Stimulated activated CD4-positive, alpha-beta T cell treated with anti-CD3 and anti-CD28 coated beads, TNF-alpha, amount 100 ng/mL, for 1 hour (primary cell): ENCODE data around the gene GUK1.
"Not testable (repeated sequence)": the region's sequence is repeated elsewhere in the genome, so short reads cannot be mapped to it uniquely, and the experiment has no call there.

Experiments used
- DNase-seq, 3 donors: peaks; one replicate each; pipeline ENCODE4 v3.0.0-alpha.2; 2020; ENCODE audit warnings: low read depth in 3 of 3, low spot score in 1 of 3

Gene GUK1

DNA sequence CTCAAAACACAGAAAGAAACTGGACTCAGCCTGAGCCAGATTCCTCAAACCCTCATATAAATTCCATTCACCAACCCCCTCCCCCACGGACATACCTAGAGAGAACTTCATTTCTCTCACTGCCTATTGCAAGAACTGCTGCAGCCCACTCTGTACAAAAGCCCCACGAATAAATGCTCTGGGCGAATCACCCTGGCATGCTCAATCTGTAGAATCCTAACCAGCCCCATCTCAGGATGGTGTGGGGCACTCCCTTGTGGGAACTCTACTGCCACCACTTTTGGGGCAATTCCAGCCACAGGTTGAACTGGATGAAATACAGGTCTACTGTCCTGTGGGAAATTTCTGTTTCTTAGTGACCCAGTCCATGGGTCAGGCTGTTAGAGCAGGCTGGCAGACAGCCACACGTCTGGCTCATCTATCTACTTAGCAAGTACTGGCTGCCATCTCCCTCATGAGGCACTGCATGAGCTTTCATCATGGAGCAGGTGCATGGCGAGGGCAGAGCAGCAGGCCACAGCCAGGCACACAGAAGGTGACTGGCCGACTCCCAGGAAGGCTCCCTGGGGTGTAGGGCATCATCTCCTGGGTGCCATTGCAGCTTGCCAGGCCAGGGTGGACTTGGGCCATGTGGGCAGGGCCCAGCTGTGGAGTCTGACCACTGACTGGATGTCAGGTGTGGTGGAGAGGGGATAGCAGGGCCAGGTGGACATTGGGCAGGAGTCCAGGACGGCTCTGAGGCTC is 35.4 kb upstream of the GUK1 start:
- no peak for DNase-seq

DNA sequence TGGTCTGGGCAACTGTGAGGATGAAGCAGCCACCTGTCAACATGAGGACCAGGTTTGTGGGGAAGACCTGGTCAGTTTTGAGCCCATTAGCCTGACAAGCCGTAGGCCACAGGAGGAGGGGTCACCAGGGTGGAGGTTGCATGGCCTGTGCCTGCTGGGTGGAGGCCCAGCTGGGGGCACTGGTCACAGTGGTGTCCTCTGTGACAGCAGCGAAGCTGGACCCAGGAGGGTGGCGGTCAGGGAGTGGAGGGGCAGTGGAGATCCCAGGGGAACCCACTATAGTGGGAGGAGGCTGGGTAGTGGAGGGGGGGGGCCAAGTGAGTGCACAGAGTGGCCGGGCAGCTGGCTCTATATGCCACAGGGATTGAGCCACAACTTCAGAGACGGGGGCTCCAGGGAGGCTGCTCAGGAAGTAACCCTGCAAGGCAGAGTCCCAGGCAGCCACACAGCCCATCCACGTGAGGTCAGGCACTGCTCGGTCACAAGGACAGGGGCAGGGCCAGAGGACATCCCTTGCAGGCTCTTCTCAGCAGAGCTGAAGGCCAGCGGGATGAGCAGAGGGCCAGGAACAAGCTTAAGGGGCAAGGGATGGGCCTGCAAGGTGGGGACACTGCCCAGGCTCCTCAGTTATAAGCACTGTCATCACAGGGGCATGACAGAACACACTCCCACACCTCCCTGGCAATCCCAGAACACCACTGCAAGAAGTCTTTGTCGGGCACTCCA is 34.6 kb upstream of the GUK1 start:
- no peak for DNase-seq

DNA sequence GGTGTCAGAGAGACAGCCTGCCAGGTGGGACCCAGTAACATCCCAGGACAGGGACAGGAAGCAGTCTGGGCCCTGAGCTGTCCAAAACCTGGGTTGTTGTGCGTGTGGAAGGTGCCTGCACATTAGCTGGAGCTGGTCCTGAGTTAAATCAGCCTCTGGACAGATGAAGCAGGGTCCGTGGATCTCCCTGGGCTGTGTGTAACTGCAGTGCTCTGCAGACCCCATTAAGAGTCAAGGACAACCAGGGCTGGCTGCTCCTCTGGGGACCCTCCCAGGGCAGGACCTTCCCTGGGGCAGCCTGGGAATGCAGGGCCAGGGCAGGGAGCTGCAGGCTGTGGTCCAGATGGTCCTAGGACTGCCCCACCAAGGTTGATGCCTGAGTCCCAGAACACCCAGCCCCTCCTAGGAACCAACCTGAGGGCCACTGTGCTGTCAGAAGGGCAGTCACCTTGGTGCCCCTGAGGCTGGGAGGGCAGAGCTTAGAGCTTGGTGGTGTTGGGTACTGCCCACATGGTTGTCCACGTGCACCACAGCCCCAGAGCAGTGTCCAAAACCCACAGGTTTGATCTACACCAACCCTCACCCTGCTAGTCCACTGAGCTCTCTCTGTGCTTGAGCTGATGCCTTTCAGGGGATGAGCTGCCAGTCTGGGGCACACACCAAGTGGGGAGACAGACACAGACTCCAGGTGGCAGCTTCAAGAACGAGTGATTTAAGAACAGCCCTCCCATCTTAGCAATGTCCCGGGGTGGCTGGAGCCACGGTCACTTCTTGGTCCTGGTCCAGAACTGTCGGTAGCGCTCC is 33.9 kb upstream of the GUK1 start:
- no peak for DNase-seq

DNA sequence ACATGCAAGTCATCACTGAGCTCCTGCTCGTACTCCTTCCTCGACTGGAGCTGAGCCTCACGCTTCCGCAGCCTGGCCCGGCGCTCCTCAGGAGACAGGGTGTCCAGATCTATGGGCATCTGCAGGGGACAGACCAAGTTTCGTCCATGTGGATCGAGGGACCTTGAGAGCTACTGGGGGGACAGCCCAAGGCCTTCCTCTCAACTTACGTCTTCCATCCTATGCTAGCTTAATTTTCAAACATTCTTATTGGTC is 33.4 kb upstream of the GUK1 start:
- DNase-seq: no peak

DNA sequence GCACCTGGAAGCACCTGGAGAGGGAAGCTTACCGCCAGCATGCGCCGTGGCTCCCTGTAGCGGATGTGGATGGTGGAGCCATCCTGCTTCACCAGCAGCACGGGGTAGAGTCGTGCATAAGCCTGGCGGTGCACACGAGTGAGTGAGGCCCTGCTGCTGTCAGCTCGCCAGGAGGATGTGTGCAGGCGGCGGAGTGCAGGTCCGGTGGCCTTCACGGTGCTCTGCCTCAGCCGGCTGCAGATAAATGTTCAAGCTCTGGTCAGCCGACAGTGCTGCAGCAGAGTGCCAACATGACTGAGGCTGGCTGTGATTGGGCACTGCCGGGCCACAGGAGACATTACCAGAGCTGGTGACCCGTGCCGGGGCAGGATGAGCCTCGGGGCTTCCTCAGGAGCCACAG is 32.4 kb upstream of the GUK1 start:
- no peak for DNase-seq

DNA sequence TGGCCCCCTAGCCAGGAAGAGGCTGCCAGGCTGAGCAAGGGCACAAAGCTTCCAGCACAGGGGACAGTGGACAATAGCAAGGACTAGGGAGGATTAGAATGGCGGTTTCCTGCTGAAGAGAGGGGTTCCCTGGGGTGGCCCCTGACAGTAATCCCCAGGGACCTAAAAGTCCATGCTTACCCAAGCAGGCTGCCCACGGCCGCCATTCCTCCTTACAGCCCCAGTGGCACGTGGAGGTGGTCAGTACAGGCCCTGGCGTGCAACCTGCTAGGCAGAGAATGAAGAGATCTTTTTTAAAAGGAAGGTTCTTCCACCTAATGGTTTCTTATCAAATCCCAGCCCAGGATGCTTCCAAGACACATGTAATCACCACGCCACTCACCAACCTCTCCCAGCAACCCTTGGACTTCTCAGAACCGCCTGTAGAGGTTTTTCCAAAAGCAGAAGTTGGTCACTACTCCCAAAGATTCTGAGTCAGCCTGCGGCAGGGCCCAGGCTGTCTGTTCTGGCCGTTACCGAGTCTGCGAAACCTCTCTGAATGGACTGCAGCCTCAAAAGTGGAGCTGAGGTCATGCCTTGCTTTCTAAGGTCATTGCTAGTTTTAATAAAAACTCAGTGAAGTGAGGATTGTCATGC is 31.9 kb upstream of the GUK1 start:
- no peak for DNase-seq

DNA sequence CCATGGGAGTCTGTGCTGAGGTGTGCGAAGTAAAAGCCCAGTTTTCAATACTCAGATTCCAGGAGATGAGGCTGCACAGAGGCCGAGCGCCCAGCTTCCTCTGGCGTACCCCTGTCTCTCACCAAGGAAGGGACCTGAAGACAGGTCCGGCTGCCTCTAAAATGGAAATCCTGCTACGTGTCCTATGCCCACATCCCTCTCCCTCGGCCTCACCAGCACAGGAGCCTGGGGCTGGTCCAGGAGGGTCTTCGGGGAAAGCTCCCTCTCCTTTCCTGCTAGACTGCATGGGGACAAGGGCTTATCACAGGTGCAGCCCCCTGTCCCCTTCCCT is 31.4 kb upstream of the GUK1 start:
- DNase-seq: no peak

DNA sequence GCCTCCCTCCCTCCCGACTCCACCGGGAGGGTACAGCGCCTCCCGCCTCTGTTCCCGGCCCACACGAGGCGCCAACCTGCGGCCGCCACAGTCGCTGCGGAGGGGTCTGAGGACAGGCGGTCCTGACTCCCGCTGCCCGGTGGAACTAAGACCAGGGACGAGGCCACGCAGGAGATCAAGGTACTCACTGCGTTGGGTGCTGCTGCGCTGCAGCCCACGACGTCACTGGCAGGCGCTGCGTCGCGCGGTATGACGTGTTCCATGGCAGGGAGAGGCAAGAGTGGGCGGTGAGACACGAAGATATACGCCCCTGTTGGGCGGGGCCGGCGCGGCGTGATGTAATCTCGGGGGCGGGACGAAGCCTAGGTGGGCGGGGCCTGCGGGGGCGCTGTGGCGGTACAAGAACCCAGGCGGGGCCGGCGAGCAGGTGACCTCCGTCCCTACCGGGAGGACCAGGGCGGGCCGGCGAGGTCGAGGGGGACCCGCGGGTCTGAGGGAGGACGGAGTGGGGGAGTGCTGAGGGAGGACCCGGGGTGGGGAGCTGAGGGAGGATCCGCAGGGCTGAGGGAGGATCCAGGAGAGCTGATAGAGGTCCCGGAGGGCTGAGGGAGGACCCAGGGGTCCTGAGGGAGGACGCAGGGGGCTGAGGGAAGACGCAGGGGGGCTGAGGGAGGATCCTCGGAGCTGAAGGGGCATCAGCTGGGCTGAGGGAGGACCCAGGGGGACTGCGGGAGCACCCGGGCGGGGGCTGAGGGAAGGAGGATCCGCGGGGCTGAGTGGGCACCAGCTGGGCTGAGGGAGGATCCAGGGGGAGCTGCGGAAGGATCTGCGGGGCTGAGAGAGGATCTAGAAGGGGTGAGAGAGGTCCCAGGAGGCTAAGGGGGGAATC is 30.8 kb upstream of the GUK1 start, which contains the start of gene MRPL55:
TSS of gene MRPL55 (minus strand) at position 227 of the 889 bp plus-strand sequence. CDS start 1,039 bp downstream, outside the sequence.
- peak; percentile 92 to 99 (median 97) for DNase-seq

DNA sequence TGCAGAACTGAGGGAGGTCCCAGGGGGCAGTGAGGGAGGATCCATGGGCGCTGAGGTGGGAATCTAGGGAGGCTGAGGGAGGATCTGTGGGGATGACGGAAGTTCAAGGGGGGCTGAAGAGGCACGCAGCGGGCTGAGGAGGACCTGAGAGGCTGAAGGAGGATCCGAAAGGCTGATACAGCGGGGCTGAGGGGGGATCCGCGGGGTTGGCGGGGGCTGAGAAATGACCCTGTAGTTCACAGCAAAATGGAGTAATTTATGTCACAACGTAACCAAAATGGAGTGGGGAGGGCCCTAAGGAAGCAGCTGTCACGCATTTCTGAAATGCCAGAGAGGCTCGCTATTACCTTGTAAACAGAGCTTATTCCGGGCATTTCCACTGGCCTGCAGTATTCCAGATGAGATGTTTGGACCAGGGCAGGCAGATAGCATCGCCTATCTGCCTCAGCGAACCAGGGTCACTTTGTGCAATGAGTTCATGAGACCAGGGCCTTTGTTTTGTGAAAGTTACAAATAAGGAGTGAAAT is 30.1 kb upstream of the GUK1 start:
- no peak for DNase-seq

DNA sequence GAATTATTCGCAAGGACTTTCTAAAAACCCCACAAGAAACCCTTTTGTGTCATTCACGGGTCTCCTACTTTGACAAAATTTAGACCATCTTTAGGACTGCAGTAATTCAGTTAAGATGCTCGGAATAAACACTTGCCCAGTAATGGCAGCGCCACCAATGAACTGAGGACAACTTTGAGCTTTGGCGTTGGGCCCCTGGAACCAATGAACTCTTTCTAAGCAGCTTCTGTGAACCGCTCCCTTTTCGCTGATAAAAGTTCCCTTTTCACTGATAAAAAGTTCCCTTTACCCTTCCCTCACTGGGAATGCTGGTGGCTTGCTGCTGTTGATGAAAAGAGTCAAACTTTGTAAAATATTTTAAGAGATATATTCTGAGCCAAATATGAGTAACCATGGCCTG is 29.5 kb upstream of the GUK1 start:
- DNase-seq: no peak

DNA sequence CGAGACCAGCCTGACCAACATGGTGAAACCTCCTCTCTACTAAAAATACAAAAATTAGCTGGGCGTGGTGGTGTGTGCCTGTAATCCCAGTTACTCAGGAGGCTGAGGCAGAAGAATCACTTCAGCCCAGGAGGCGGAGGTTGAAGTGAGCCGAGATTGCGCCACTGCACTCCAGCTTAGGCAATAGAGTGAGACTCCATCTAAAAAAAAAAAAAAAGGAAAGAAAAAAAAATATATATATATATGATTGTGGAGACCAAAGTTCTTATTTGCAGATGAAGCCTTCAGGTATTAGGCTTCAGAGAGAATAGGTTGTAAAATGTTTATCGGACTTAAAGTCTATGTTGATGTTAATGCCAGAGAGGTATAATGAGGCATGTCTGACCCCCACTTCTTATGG is 28.8 kb upstream of the GUK1 start:
- not testable (repeated sequence) for DNase-seq

DNA sequence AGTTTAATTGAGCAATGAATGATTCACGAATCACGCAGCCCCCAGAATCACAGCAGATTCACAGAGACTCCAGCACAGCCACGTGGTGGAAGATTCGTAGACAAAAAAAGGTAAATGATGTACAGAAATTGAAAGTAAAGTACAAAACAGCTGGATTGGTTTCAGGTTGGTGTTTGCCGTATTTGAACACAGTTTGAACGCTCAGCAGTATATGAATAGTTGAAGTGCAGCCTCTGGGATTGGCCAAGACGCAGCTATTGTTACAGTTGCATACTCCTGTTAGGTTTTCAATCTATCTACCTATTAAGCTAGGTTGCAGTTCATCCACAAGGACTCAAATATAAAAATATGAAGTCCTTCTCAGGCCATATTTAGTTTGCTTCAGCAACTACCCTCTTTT is 27.9 kb upstream of the GUK1 start:
- DNase-seq: no peak

DNA sequence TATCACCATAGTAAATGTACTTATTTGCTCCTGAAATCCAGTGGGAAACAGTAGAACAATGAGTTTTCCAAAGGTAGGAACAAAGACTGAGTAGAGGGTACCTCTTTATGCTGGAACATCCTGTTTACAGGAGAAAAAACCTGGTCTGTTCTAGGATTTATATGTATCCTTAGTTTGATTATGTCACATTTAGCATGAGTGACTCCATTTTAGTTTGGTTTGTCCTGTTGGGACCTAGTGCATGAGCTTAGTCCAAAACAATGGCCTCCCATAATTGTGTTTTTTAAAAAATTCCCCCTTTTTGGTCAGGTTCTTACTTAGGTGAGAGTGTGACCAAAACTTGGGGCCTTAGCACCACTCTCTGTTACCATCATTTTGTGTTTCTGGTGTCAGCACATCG is 27.5 kb upstream of the GUK1 start:
- no peak for DNase-seq

DNA sequence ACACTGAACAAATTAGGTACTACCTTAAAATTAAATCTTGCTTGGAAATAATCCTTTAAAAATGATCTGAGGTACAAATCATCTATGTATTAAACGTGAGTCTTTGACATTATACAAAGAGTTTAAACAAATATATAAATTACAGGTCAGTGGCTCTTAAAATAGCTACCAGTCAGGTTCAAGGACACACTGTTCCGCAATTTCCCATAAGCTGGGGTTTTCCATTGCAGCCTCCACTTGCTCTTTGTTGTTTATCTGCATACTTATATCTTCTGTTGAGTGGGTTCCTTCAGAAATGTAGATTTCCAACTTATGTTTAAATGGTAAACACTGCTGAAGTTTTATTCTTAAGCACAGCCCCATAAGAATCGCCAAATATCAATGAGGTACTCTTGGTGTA is 25.3 kb upstream of the GUK1 start:
- no peak for DNase-seq

DNA sequence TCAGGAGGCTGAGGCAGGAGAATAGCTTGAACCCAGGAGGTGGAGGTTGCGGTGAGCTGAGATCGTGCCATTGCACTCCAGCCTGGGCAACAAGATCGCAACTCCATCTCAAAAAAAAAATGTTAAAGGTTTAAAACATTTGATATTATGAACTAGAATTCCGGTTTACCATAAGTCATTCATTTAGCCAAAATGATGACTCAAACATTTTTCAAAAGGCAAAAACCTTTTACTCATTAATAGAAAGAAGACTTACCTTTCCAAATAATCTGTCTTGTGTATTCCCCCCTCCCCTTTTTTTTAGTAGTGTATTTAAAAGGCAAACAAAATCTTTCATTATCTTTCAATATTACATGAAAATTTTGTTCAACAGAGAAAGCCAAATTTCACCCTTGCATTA is 22.7 kb upstream of the GUK1 start:
- no peak for DNase-seq

DNA sequence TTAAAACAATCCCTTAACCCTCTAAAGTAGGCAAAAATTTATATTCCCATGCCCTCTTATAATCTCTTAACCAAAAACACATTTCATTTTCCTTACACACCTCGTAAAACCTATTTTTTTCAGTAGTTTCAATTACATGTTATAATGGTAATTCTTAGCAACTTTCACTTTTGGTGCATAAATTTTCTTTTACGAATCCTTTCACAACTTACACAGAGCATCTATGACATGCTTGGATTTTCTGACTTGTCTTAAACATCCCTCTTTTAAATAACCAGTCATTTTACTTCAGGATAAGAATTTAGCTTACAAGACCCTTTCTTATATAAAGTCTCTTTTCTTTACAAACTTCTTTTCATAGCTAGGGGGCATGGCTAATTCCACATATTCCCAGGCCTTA is 22.0 kb upstream of the GUK1 start:
- DNase-seq: no peak

DNA sequence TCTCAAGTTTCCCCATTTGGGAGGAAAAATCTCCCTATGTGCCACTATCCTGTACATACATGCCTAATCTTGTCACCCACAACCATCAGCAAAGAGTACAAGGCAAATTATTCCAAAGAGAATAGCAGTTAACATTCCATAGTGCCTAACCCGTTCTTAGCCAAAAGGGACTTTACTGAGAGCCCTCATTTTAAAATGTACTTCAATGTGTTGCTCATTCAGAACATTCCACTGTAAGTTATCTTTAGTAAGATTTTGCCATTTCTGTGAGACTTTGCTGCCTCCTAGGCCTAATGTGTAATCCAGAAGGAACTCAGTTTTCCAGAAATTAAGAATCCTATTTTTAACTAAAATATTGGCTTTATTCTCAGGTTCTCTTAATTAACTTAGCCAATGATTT is 19.7 kb upstream of the GUK1 start:
- DNase-seq: no peak

DNA sequence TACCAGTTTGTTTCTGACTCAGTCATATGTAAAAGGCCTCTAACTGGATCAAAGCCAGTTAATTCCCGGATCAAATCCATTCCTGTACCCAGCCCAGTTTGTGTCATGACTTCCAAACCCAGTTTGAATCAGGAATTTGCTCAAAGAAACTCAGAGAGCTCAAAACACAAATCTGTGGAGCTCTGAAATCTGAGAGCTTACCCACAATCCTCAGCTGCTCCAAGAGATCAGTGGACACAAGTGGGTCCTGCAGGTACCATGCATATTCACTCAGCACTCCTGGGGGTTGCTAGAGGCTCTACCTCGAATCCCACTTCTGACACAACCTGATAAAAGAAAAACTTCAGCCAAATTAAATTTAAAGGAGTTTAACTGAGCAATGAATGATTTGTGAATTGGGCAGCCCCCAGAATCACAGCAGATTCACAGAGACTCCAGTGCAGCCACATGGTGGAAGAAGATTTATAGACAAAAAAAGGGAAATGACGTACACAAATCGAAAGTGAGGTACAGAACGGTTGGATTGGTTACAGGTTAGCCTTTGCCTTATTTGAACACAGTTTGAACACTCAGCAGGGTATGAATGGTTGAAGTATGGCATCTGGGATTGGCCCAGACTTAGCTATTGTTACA is 19.1 kb upstream of the GUK1 start:
- no peak for DNase-seq

DNA sequence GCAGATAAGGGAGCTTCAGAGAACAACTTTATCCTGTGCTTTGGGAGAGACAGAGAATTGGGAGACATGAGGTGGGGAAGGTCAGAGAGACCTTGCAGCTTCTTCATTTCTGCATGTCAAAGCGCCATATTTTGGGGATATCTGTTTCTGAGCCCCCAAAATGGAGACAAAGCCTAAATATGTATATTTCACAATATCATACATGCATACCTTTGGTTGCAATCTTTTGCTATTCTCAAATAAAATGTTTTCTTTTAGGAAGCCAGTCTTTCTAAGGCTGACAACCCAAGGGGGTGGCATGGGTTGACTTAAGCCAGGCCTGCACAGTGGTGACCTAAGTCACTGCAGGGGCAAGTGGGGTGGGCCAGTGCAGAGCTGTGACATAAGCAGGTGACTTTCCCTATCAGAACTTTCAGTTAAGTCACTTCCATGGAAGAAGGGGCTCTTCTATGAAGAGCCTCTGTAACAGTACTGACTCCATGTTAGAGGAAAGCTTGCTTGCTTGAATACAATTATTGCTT is 17.1 kb upstream of the GUK1 start:
- DNase-seq: no peak

DNA sequence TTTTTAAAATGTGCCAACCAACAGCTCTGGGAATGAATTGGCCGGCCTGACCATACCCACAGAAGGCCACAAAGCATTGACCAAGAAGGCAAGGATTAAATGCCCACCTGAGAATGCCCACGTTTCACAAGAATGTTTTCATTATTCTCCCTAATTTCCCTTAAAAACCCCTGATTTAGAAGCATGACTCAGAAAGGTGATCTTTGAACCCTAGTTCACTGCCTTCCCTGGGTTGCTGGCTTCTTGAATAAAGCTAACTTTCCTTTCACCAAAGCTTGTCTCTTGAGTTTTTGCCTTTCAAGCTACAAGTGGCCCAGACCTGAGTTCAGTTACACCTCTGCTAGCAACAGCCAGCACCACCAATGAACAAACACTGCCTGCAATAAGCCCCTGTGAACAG is 16.6 kb upstream of the GUK1 start:
- no peak for DNase-seq
